ENCODE results near the gene CLDN5.
A peak's percentile ranks its signal among the peaks of the same experiment; 100 is the strongest.

The CLDN5 gene

DNA sequence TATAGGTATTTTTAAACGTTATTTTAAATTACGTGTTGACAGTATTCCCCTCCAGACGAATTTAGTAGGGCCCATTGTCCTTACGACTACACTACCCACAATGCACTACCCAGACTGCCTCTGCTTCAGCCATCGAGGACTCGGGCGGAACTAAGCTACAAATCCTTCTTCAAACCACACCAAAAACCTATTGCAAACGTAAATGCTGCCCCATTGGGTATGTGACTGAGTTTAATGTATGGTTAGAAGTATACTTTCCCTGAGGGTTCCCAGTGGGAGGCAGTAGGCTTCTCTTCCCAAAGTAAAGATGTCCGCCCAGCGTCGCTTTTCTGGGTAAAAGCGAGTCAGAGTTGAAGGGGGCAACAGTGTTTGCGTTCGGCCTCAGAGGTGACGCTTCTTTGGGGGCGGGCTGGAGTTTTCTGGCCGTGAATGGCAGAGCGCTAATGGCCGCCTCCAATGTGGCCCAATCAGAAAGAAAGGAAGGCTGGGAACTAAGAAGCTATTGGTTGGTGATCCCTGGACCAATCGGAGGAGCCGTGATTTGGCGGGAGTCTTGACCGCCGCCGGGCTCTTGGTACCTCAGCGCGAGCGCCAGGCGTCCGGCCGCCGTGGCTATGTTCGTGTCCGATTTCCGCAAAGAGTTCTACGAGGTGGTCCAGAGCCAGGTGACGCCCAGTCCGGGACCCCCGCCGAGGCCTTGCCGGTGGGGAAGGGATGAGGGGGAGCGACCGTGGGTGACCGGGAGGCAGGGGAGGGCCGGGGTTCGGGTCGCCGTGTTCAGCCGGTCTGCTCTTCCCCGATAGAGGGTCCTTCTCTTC lies 44.6 kb downstream of the CLDN5 start, which contains the start of gene CDC45:
CDC45 (plus strand) TSS at position 566 of the 818 bp plus-strand sequence; CDS start at position 615, 49 bp downstream.
- peak; percentile 97 for DNase-seq (ENCODE audit: low spot score)

DNA sequence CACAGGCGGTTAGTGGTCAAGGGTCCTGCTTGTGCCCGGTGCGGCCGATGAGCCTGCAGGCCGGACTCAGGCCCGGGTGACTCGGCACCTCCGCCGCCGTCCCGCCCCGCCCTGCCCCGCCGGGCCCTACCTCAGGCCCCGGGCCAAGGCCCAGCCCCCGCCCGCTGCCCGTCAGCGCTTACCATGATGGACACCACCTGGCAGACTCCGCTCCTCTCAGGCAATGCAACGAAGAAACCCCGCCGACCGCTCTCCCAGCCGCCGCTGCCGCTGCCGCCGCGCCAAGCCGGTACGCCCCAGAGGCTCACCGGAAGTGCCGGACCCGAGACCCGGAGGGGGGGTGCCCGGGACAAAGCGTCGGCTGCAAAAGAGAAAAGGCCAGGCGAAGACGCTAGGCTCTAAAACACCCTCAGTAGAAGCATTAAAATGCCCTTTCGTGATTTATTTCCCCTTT lies 45.3 kb downstream of the CLDN5 start, which contains the start of gene UFD1:
UFD1 (minus strand) TSS at position 293 of the 454 bp plus-strand sequence; CDS start at position 185, 108 bp downstream.
- DNase-seq (ENCODE audit: low spot score), result peak; percentile 86

DNA sequence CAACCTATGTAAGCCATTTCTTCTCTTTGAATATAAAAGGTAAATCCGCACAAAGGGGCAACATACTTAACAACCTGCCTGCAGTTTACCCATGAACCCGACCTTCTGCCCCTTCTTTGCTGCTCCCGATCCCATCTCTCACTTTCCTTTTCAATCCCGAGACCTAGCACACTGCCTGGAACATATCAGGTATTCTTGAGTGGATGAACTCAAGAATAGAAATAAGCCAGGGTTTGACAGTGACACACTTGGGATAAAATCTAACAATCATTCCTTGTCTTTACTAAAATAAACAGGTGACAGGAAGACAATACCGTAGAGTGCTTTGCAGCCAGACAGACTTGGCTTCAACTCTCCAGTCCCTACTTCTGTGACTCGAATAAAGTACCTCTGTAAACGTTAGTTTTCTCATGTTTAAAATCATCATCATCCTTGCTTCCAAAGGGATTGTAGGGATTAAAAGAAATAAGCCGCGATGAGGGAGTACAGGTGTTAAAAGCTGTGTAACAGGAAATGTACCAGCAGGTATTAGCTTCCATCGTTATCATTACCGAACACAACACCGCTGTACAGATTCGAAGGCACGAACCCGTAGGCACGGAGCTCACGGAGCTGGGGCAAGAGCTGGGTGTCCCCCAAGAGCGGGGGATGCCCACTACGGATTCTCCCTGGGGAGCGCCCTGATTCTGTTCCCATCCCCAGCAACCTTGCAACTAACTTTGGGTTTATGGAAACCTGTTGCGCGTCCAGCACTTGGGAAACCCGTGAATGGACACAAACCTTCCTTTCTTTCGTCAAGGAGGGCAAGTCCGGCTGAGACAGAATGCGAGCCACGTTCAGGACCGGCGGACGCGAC lies 45.9 kb downstream of the CLDN5 start:
- DNase-seq (ENCODE audit: low spot score), result no peak

DNA sequence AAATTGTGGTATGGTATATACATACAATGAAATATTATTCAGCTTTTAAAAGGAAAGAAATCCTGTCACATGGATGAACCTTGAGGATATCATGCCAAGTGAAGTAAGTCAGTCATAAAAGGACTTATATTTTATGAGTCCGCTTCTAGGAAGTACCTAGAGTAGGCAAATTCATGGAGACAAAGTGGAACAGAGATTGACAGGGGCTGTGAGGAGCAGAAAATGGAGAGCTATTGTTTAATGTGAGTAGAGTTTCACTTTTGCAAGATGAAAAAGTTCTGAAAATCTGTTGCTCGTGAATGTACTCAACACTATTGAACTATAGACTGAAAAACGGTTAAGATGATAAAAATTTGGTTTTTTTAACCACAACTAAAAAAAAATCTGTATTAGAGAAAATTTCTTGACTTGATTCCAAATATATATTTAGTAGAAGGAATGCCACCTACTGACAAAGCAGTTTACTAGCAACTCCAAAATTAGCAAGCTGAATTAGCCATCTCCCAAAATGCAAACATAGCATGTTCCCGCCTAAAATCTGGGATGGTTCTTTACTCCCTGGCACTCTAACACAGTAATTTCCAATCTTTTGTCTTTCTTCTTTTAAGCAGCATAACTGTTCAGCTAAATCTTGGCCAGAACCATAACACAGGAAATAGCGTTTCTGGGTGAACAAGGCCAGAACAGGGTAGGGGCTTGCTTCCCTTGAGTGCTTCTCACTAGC lies 46.7 kb downstream of the CLDN5 start:
- peak; percentile 7 for DNase-seq (ENCODE audit: low spot score)

DNA sequence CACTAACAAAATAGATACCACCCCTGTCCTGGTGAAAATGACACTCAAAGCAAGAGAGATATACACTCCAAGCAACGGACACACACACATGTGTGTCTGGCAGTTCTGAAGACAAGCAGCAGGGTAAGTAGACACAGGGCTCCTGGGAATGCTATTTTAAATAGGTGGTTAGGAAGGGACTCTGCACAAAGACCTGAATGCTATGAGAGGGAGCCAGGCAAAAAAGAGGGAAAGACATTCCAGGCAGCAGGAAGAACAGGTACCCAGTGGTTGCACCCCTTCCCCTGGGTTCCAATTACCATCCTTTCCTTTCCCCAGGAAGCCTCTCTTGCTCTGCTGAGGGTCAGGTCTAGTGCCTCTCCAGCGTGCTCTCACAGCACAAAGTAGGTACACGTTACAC lies 48.2 kb downstream of the CLDN5 start:
- DNase-seq (ENCODE audit: low spot score), result no peak

DNA sequence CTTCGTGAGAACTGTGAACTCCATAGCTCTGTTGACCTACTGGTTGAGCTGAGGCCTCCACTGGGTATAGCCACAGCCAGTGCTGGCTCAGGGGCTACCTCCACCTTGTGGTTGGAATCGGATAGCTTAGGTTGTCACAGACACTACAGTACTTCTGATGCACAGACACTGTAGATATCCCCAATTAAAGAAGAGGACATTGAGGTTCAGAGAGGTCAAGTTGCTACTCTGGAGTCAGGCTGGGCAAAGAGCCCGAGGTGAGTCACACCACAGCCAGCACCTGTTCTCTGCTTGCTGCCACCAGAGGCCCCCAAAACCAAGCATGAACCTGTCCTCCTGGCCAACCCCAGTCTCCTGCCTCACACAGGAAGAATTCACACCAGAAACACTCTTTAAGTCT lies 50.6 kb downstream of the CLDN5 start:
- DNase-seq (ENCODE audit: low spot score), result no peak
